GM18870 (cell line): ENCODE results near the gene RNU1-1.
"Not testable (repeated sequence)": the region's sequence is repeated elsewhere in the genome, so short reads cannot be mapped to it uniquely, and the experiment has no call there.

ENCODE experiments used
- ATAC-seq: cut with Tn5 transposase; IDR thresholded peaks from one replicate; pipeline ENCODE4 v1.9.1; 2021; ENCODE audit warnings: moderate library complexity; ENCODE audit not compliant: unreplicated experiment

The RNU1-1 gene

DNA sequence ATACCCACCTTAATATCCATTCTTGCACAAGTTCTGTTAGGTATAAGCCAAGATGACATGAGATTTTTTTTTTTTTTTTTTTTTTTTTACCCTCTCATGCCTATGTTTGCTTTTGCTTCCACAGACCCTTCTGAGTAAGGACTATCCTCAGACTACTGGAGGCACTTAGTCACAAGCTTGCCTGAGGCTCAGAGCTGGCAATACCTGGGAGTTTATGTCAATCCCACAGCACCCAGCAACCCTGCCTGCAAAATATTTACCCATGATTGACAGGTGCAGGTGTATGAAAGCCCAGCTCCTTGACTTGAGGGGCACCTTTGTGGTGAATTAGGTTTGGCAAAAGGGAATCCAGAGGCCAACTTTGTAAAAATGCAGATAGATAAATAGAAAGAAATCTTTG is 11.7 kb upstream of the RNU1-1 start:
- ATAC-seq, result not testable (repeated sequence)

DNA sequence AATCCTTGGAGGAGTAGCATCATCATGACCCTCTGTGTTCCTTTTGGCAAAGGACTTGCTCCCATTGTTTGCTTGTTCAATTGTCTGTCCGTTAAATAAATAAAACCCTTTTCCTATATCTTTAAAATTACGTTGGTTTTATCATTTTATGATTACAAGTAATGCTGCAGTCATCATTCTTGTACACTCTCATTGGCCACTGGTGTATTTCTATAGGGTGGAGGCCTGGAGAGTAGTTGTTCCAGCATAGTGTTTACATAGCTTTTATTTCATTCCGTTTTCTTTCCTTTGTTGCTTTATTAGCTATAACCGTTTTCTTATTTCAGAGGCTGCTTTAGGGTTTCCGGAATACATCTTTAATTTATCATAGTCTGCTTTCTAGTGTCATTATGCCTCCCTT is 7.6 kb upstream of the RNU1-1 start:
- ATAC-seq, result not testable (repeated sequence)

DNA sequence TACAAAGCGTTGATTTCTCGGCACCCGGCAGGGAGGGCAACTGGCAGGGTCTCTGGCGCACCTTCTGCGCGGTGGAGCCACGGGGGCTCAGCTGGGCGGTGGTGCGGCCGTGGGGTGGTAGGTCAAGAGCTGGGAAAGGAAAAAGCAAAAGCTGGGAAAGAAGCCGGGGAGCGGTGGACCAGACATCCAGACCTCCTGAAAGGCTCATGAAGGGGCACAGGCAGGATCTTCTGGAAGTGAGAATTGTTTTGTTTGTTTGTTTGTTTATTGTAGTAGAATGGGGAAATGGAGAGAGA is 7.2 kb upstream of the RNU1-1 start:
- ATAC-seq, result no peak

DNA sequence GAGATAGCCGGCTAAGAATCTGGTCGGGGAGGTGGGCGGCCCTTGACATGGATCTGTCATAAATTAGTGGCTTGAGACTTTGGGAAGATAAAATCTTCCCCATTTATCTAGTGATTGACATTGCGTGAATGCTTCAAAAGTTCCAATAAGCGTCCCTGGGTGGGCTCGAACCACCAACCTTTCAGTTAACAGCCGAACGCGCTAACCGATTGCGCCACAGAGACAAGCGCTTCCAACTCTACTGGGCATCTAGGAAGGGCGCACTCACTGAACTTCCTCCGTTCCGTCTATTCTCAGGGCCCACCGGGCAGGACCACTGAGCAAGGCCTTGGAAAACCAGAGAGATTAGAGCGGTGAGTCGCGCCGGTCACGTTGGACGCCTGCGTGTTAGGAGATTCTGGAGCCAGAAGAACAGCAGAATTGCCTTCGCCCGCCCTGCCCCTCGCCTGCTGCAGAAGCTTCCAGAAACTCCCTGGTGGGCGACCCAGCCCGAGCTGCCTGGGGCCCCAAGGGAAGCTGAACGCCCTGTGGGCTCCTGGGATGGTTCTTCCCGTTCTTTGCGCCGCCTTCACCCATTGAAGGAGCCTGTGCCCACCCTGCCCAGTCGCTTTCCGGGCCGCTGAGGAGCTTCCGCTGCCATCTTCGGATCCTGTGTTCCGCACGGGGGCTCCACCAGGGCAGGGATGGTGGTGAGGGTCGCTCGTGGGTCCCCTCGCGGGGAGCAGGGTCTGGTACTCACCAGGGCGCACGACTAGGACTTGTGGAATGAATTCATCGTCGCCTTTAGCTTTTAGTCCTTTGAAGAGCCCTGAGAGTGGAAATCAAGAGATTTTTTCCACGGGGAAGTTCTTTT is 6.6 kb upstream of the RNU1-1 start:
- not testable (repeated sequence) for ATAC-seq

DNA sequence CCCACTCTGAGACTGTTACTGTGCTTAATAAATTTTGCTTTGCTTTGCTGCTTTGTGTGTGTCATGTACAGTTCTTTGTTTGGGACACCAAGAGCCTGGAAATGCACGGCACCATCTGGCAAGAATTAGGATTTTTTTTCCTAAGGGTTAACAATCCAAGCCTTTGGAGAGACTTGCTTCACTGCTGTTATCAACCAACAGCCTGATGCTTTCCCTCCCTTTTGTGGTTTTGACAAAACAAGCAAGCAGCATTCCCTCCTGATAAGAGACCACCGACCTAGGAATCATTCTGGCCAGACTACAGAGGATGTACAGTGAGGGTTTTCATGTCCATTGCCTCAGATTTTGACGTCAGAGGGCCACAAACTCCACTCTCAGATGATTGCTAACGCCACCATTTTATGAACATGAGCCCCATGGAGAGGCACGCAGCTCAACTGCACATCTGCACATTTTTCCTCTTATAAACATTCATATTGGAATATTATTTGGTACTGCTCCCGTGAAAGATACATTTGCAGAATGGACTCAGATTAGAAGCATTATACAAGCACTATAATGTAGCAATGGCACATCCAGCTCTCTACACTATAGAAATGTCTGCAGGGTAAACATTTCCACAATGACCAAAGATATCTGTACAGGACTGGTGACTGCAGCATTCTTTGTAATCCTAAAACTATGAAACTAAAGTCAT is 5.3 kb upstream of the RNU1-1 start:
- ATAC-seq, result not testable (repeated sequence)

DNA sequence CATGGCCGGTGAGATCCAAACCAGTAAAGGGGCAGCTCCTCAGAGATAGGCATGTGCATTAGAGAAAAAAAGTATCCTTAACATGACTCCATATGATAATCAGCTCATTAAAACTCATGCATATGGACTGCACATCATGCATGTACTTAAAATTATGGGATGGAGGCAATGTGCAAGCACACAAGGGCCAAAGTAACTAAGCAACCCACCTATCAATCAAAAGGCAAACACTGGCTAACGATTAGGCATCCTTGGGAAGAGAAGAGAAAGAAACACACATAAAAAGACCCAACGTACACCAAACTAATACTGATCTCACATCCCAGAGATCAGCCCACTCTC is 4.8 kb upstream of the RNU1-1 start:
- ATAC-seq, result not testable (repeated sequence)

DNA sequence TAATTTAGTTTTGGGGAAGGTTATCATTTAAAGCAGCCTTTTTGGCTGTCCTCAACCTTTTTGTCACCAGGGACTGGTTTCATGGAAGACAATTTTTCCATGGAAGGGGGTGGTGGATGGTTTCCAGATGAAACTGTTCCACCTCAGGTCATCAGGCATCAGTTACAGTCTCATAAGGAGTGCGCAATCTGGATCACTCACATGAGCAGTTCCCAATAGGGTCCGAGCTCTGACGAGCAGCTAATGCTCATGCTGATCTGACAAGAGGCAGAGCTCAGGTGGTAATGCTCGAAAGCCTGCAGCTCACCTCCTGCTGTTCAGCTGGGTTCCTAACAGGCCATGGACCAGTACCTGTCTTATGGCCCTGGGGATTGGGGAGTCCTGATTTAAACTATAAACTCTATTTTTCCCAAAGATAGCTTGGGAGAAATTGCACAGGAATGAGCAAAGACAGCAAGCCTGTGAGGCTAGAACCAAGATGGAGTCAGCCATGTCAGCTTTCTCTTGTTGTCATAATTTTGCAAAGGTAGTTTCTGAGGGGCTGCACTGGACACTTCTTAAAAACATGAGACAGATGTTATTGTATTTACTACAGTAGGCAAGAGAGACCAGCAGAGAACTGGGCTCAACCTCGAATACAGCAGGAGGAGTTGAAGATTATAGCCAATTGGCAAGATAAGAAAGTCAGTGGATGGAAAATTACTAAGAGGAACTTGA is 2.8 kb upstream of the RNU1-1 start:
- not testable (repeated sequence) for ATAC-seq

DNA sequence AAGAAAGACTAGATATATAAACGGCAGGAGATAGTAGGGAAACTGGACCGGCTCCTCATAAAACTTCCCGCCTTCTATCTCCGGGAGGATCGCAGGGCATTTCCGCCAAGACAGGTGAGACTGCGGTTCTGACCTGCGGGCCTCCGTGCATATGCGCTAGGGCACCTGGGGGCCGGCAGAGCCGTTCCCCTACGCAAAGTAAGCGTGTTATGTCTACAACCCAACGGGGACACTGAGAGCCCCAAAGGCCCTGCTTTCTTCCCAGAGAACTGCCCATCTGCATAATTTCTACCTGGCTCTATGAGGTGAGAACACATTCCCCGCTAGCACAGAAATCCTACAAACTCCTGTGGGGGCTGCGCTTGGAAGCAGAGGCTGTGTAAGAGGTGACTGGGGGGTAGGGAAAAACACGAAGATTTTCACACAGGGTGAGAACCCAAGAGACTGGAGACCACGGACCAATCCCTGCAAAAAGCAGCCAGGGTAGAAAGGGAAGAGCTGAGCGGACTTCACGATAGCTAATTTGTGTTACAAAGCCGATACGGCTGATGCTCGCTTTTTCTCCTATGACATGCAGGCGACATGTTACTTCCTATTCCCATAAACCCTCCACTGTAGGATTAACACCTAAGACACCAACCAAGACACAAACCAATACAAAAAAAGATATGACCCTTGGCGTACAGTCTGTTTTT is 526 bp downstream of the RNU1-1 start:
- peak; percentile 70 for ATAC-seq

DNA sequence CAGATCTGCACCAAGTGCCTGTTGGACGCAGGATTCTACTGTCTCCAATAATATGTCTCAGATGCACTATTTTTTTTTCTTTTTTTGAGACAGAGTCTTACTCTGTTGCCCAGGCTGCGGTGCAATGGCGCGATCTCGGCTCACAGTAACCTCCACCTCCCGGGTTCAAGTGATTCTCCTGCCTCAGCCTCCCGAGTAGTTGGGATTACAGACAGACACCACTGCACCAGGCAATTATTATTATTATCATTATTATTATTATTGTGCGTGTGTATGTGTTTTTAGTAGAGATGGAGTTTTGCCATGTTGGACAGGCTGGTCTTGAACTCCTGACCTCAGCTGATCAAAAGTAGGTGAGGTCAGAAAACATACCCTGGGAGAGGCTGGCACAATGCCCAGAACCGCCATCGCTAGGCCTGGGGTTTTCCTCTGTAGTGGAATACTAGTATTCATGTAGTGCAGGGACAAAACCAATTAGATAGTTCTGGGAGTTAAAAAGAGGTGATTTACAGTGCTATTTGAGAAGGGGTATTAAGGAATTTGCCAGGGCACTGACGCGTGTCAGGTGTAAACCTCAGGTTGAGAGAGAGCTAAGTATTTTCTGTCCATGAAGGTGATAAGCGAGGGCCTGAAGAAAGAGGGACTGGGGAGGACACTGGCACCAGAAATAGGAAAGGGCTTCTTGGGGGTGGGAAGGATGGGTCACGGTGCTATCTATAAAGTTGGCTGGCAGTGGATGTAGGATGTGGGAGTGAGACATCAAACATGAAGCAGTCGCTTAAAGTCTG is 1.3 kb downstream of the RNU1-1 start:
- ATAC-seq, result not testable (repeated sequence)

DNA sequence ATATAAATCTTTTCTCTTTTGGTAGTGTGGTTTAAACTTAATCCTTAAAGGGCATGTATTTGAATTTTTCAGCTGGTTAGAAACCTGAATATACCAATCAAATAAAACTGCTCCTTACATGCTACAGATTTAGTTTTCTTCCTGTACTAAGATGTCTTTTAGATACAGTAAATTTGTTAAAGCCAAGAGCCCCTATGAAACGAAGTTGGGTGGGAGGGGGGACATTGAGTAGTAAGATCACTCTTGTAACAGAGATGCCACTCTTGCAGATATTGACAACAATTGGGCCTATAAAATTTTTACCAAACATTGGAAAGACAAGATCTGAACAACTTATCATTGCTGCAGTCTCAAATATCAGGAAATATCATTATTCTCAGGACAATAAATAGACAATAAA is 2.2 kb downstream of the RNU1-1 start:
- ATAC-seq, result not testable (repeated sequence)

DNA sequence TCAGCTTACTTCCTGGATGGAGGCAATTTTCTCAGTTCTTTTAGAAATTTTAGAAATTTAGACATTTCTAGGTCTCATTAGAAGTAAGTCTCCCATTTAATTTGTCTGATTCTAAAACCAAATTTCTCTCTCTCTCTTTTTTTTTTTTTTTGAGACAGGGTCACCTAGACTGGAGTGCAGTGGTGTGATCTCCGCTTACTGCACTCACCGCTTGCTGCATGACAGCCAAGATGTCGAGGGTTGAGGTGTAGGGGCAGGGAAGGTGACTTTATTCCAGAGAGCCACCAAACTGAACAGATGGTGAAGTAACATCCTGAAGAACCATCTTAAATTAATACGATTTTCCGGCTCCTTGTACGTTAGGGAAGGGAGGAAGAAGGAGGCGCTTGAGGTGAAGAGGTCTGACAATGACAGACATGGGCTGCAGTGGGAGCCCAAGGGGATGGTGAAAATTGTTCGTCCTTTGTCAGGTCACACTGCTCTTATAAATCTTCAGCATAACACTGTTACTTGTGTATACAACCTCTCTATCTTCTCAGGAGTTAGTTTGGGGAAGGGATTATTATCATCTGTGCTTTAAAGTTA is 5.1 kb downstream of the RNU1-1 start:
- not testable (repeated sequence) for ATAC-seq

DNA sequence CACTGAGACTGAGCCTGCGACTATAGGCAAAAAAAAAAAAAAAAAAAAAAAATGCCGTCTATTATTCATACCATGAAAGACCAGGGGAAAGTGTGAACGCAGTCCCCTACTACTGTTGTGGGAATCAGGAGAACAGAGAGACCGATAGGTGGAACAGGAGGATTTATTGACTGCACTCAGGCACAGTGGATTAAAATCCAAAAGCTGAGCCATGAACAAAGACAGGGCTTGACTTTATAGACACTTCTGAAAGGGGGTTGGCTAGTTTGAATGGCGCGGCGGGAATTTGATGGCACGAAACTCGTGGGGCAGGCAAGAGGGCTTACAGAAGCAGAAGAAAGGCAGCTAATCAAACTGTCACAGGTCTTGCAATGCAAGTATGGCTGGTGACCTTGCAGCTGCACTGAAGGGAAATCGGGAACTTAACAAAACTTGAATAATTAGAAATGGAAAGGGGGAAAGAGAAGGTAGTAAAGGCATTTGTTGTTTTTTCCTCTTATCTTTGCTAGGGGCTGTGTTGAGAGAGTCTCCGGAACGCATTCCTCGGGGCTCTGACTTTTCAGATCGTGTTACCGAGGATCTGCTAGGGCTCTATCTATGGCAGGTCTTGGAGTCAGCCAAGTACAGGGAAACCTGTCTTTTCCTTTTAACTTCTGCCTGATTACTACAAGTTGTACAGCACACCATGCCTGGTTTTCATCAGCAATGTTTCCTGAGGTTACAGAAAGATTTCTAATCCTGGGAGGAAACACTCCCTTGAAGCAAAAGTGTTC is 7.5 kb downstream of the RNU1-1 start:
- ATAC-seq, result not testable (repeated sequence)

DNA sequence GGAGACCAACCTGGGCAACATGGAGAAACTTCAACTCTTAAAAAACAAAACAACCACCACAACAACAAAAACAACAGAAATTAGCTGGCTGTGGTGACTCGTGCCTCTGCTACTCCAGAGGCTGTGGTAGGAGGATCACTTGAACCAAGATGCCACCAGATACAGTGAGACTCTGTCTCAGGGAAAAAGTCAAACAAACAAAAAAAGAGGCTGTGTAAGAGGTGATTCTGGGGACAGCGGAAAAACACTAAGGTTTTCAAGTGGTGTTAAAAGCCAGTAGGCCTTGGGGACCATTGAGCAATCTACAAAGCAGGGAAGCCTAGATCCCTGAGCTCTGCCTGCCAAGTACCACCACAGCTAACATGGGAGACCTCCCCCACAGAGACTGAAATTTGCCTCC is 8.2 kb downstream of the RNU1-1 start:
- ATAC-seq, result not testable (repeated sequence)

DNA sequence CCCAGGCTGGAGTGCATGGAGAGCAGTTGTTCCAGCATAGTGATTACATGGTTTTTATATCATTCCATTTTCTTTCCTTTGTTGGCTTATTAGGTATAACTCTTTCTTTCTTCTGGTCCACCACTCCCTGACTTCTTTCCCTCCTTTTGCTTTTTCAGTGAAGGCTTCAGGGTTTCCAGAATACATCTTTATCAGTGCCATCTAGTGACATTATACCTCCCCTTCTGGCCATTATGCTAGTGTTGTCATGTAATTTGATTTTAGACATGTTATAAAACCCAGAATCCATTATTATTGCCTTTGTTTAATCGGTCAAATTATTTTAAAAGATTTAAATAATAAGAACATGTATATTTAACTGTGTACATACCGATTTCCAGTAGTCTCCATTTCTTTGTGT is 10.6 kb downstream of the RNU1-1 start:
- no peak for ATAC-seq

DNA sequence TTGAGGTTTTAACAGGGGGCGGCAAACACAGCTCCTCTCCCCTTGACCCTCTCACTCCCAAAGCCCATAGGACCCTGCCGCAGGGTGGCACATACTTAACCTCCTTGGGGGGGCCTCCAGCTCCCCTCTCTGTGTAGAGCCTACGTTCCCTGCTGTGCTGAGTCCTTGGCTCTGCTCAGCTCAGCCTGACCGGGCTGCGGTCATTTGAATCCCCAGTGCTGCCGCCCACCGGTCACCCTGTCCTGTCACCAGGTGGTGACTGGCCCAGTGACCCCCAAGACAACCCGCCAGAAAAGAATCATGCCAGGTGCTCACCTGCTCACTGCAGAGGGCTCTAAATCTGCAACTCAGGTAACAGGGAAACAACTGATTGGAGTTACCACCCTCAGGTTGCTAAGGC is 12.6 kb downstream of the RNU1-1 start:
- not testable (repeated sequence) for ATAC-seq

DNA sequence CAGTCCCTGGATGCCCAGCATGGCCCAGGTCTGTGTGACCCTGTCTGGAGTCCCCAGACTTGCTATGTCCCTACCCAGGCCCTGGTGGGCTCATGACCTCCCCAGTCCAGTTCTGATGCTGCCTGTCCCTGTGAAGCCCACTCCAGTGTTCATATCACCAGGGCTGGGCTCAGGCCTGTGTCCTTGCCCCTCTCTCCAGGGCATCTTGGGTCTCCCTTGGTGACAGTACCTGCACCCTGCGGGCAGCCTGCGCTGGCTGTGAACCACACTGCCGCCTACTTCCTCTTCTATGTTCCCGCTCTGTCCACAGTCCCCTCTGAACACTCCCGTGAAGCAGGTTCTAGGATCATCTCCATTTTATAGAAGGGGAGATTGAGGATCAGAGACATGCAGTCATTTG is 13.1 kb downstream of the RNU1-1 start:
- ATAC-seq, result not testable (repeated sequence)

DNA sequence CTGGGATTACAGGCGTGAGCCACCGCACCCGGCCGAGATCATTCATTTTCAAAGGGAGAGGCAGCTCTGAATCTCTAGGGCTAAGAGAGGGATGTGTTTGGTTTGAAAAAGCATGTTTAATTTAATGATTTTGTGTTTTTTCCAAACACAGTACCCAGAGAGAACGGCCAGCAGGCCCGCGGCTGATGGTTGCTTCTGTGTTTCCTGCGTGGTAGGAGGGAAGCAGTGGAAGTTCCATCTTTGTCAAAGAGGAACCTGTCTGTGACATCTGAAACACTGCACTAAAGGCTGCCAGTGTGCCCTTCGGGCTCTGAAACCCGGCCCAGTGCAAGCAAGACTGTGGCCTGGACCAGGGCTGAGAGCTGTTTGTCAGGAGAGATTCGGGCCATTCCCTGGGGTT is 13.6 kb downstream of the RNU1-1 start:
- not testable (repeated sequence) for ATAC-seq

DNA sequence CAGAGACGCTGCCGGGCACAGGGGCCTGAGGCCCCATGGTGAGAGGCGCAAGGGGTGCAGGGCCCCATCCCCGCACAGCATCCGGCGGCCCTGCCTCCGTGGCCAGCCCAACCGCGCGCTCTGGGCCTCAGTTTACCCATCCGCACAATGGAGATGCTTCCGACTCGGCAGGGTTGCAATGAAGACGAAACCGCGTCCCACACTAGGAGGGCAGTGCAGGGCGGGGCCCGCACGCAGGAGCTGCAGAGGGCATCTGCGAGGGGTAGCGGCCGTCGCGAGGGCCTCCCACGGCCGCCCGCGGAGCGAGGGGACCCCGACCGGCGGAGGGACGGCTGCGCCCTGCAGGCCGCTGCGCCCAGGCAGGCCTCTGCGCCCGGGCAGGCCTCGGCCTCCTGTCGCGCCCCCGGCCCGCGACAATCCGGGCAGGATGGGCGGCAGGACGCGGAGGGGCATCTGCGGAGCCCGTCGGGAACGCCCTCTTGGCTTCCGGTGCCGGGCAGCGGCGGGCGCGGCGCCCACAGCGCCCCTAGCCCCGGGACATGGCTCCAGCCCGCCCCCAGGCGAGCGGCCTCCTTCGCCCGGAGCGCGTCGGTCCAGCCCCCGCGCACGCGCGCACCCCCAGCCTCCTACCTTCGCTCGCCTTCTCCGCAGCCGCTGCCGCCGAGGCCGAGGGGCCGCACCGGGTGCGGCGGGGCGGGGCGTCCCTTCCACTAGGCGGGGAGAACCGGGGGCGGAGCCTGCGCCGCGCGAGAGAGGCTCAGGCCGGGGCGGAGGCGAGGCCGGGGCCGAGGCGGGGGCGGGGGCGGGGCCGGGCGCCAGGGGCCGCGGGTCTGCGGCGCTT is 15.3 kb downstream of the RNU1-1 start:
- no peak for ATAC-seq
